Karpas-422 (cell line): Measurements from ENCODE around the gene COL15A1. TPM values are rescaled to one million over a fixed set of nuclear protein-coding genes. Genes with fewer than 3 reads are reported as not detected.

Source experiments
- DNase-seq: peaks from one replicate; pipeline ENCODE4 v3.0.0-alpha.2; 2015
- H2AFZ ChIP-seq: fragments of 200-600 bp; sonication (generic); 2 replicates; pipeline ENCODE4 v1.6.1; 2014; ENCODE audit warnings: antibody characterized with exemption, low read length, mixed read lengths
- H3K27ac ChIP-seq: fragments of 200-600 bp; sonication (generic); 2 replicates; pipeline ENCODE4 v1.5.1; 2014; ENCODE audit warnings: mild to moderate bottlenecking, low read length, moderate library complexity
- H3K27me3 ChIP-seq: fragments of 200-600 bp; sonication (generic); 2 replicates; pipeline ENCODE4 v1.6.1; 2014; ENCODE audit warnings: low read length, mixed read lengths
- H3K36me3 ChIP-seq: fragments of 200-600 bp; sonication (generic); 2 replicates; pipeline ENCODE4 v1.6.1; 2014; ENCODE audit warnings: low read length, mixed read lengths; ENCODE audit not compliant: insufficient read depth
- H3K4me1 ChIP-seq: fragments of 200-600 bp; sonication (generic); 2 replicates; pipeline ENCODE4 v1.6.1; 2014; ENCODE audit warnings: mild to moderate bottlenecking, low read length, mixed read lengths
- H3K4me2 ChIP-seq: fragments of 200-600 bp; sonication (generic); 2 replicates; pipeline ENCODE4 v1.6.1; 2014; ENCODE audit warnings: low read length, low read depth, mild to moderate bottlenecking; ENCODE audit not compliant: poor library complexity, severe bottlenecking
- H3K4me3 ChIP-seq: fragments of 200-600 bp; sonication (generic); 2 replicates; pipeline ENCODE4 v1.5.1; 2014; ENCODE audit warnings: mild to moderate bottlenecking, antibody characterized with exemption, low read length, mixed read lengths
- H3K79me2 ChIP-seq: fragments of 200-600 bp; sonication (generic); 2 replicates; pipeline ENCODE4 v1.6.1; 2014; ENCODE audit warnings: mild to moderate bottlenecking, low read length, mixed read lengths
- H3K9ac ChIP-seq: fragments of 200-600 bp; sonication (generic); 2 replicates; pipeline ENCODE4 v1.6.0; 2014; ENCODE audit warnings: low read length
- H3K9me2 ChIP-seq: fragments of 200-600 bp; sonication (generic), shearing (Covaris generic); replicated peaks from 2 replicates; pipeline ENCODE4 v1.6.0; 2014; ENCODE audit warnings: mild to moderate bottlenecking, low read length, moderate library complexity; ENCODE audit not compliant: insufficient read depth
- H3K9me3 ChIP-seq: fragments of 300-700, 200-600 bp; sonication (generic); 2 replicates; pipeline ENCODE4 v1.6.1; 2014; ENCODE audit warnings: low read length, mixed read lengths
- H4K20me1 ChIP-seq: fragments of 200-600 bp; sonication (generic); 2 replicates; pipeline ENCODE4 v1.6.1; 2014; ENCODE audit warnings: mild to moderate bottlenecking, antibody characterized with exemption, low read length, low read depth; ENCODE audit not compliant: insufficient read depth
- total RNA-seq: library from RNA; depleted of rRNA; stranded (reverse); fragments of >200 nt; shearing (Covaris generic); gene quantifications from 2 replicates; pipeline ENCODE4 v1.2.3, GENCODE V29; 2014; ENCODE audit warnings: low replicate concordance

COL15A1 gene
- total RNA-seq, 1 experiment from 2014 or later = 0.93 TPM

DNA sequence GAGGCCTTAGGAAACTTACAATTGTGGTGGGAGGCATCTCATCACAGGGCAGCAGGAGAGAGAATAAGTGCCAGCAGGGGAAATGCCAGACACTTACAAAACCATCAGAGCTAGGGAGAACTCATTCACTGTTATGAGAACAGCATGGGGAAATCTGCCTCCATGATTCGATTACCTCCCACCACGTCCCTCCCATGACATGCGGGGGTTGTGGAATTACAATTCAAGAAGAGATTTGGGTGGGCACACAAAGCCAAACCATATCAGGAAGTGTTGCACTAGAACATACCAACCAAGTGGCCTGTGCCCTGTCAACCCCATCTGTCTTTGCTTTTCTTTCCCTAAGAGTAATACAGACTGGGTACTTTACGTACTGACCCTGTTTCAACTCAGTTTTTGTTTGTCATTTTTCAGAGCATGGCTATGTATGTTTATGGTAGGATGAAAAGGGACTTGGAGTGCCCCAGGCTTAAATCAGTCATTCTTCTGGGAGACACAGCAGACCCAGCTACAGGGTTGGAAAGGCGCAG, 102.9 kb downstream of the COL15A1 start:
- no peak overlapping the region for H3K9ac ChIP-seq
- H3K9me3 ChIP-seq = no peaks in the 10 kb centered on the region
- no peaks in the 10 kb centered on the region for H4K20me1 ChIP-seq
- no peak for DNase-seq
- H3K27me3 ChIP-seq = no peaks in the 10 kb centered on the region
- H3K4me3 ChIP-seq = no peak overlapping the region
- H3K4me2 ChIP-seq = no peak overlapping the region
- no peaks in the 10 kb centered on the region for H3K36me3 ChIP-seq
- H3K9me2 ChIP-seq = no peaks in the 10 kb centered on the region
- no peaks in the 10 kb centered on the region for H3K79me2 ChIP-seq
- no peak overlapping the region for H2AFZ ChIP-seq
- H3K4me1 ChIP-seq = peaks cover 9% of the 10 kb centered on the region
- H3K27ac ChIP-seq = no peak overlapping the region

DNA sequence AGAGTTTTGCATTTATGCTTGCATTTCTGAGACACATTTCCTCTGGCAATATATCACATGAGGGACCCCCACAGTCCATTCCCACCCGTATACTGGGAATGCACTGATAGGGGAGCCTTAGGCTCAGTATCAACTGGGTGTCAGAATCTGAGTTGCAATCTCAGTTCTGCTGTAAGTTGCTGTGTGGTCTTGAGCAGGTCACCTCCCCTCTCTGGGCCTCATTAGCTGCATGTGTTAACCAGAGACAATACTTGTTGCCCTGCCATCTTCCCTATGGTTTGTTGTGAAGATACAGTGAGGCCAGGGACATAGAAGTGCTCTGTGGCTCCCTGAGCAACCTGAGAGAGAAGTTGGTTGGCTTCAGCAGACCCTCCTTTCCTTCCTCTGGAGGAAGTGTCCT, 105.5 kb downstream of the COL15A1 start:
- no peak overlapping the region for H2AFZ ChIP-seq
- H3K4me1 ChIP-seq = peaks cover 17% of the 10 kb centered on the region
- no peaks in the 10 kb centered on the region for H3K27me3 ChIP-seq
- no peaks in the 10 kb centered on the region for H3K9me3 ChIP-seq
- H4K20me1 ChIP-seq = no peaks in the 10 kb centered on the region
- no peak overlapping the region for H3K9ac ChIP-seq
- H3K4me3 ChIP-seq = no peak overlapping the region
- no peak for DNase-seq
- no peak overlapping the region for H3K4me2 ChIP-seq
- H3K9me2 ChIP-seq = no peaks in the 10 kb centered on the region
- H3K27ac ChIP-seq = no peak overlapping the region
- no peaks in the 10 kb centered on the region for H3K36me3 ChIP-seq
- no peaks in the 10 kb centered on the region for H3K79me2 ChIP-seq

DNA sequence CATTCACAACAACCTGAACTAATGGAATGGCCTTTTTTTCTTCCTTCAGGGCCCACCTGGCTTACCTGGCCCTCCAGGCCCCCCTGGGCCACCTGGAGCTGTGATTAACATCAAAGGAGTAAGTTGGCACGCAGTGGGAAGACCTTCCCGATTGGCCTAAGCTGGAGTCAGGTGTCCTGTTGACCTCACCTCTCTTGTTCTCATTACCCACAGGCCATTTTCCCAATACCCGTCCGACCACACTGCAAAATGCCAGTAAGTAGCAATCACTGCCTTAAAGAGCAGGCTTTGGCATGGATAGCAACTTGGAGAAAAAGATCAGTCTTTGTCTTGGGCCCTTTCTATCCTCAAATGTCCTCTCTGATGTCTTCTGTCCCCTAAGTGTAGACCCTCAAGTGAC, 105.9 kb downstream of the COL15A1 start:
- Histone ChIP-seq H3K9me2 (no peaks in the 10 kb centered on the region), H3K27ac (no peak overlapping the region), H3K36me3 (no peaks in the 10 kb centered on the region), H3K4me1 (peaks cover 17% of the 10 kb centered on the region), H3K4me2 (no peak overlapping the region), H3K9me3 (no peaks in the 10 kb centered on the region), H3K4me3 (no peak overlapping the region), H4K20me1 (no peaks in the 10 kb centered on the region), H3K9ac (no peak overlapping the region), H3K27me3 (no peaks in the 10 kb centered on the region), H2AFZ (no peak overlapping the region), H3K79me2 (no peaks in the 10 kb centered on the region)
- DNase-seq = no peak

DNA sequence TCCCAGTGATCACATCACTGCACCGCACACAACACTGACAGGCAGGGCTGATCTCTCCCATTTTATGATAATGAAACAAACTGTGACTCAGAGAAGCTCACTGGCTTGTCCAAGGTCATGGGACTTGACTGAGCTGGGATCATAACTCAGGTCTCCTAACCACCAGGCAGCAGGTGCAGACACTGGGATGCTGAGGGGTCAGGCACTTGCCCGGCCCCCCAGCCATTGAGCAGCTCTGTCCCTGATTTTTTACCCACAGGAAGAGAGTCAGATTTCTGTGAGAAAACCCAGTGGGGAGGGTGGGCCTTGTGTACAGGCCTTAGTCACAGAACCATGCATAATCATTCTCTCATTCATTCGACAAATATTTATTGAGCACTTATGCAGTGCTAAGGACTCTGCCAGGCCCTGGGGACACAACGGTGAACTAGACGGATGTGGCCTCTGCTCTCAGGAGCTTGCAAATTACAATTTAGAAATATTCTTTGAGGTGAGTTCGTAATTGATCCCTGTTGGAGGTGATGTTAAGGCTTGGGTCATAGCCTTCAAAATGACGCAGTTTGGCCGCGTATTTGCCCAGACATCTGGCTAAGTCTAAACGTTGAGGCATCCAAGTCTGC, 106.7 kb downstream of the COL15A1 start:
- Histone ChIP-seq H3K4me3 (no peak overlapping the region), H4K20me1 (no peaks in the 10 kb centered on the region), H3K79me2 (no peaks in the 10 kb centered on the region), H3K9me2 (no peaks in the 10 kb centered on the region), H3K36me3 (no peaks in the 10 kb centered on the region), H3K4me2 (no peak overlapping the region), H3K27me3 (no peaks in the 10 kb centered on the region), H3K4me1 (peaks cover 18% of the 10 kb centered on the region), H3K9ac (no peak overlapping the region), H3K9me3 (no peaks in the 10 kb centered on the region), H3K27ac (no peak overlapping the region), H2AFZ (no peak overlapping the region)
- no peak for DNase-seq

DNA sequence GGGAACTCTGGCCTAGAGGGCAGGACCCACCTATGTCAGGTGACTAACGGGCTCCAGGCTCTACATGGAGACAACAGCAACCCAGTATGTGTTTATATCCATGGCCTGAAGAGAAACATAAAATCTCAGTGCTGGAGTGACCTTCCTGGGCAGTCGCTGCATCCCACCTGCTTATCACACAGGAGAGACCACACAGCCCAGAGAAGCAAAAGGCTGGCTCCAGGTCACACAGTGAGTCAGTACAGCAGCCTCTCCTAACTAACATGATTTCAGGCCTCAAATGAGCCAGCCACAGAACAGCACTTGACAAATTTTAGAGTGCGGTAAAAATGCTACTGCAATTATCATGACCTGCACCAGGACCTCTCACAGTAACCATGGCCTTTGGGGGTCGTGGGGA, 107.2 kb downstream of the COL15A1 start:
- no peaks in the 10 kb centered on the region for H4K20me1 ChIP-seq
- no peaks in the 10 kb centered on the region for H3K79me2 ChIP-seq
- H3K27me3 ChIP-seq = no peaks in the 10 kb centered on the region
- H3K4me2 ChIP-seq = no peak overlapping the region
- H3K9ac ChIP-seq = no peak overlapping the region
- no peak overlapping the region for H2AFZ ChIP-seq
- DNase-seq = no peak
- H3K4me1 ChIP-seq = peaks cover 20% of the 10 kb centered on the region
- no peaks in the 10 kb centered on the region for H3K9me3 ChIP-seq
- H3K27ac ChIP-seq = no peak overlapping the region
- H3K9me2 ChIP-seq = no peaks in the 10 kb centered on the region
- no peak overlapping the region for H3K4me3 ChIP-seq
- no peaks in the 10 kb centered on the region for H3K36me3 ChIP-seq

DNA sequence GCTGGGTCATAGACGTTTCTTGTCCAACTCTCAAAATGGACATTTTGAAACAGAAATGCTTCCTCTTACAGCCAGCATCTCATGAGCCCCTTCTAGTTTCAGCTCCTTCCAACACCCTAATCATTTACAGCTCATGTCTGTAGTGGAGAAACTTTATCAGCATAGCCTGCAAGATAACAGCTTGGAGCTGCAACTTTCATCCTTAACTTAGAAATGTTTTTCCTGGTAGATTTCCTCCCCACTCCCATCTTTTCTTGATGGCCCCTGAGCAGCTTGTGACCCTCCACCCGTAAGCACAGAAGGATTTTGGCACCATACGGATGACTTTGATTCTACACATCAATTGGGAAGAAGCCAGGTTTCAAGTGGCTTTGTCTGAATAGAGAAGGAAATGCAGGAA, 107.7 kb downstream of the COL15A1 start:
- Histone ChIP-seq H3K9ac (no peak overlapping the region), H3K36me3 (no peaks in the 10 kb centered on the region), H3K9me3 (no peaks in the 10 kb centered on the region), H3K27ac (no peak overlapping the region), H3K4me2 (no peak overlapping the region), H3K4me1 (peaks cover 20% of the 10 kb centered on the region), H3K4me3 (no peak overlapping the region), H4K20me1 (no peaks in the 10 kb centered on the region), H3K79me2 (no peaks in the 10 kb centered on the region), H2AFZ (no peak overlapping the region), H3K27me3 (no peaks in the 10 kb centered on the region), H3K9me2 (no peaks in the 10 kb centered on the region)
- DNase-seq = no peak

DNA sequence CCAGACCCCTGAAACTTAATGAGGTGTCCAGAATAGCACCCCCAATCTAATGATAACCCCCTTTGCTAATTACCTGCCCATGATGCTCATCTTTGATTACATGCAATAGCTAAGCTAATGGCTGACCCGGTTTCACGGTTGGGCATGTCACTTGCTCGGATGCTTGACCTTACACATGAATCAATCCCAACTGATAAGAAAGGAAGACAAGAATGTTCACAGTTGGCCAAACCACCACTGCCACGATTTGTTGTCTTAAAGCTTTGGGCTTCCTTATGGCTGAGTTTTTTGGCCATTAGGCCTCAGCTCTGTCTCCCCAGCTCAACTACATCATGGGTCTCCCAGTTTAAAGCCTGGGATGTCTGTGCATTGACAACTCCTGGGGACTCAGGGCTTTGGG, 108.1 kb downstream of the COL15A1 start:
- no peak for DNase-seq
- Histone ChIP-seq H4K20me1 (no peaks in the 10 kb centered on the region), H3K4me3 (no peak overlapping the region), H3K27ac (no peak overlapping the region), H3K4me1 (peaks cover 24% of the 10 kb centered on the region), H2AFZ (no peak overlapping the region), H3K4me2 (no peak overlapping the region), H3K36me3 (no peaks in the 10 kb centered on the region), H3K27me3 (no peaks in the 10 kb centered on the region), H3K9ac (no peak overlapping the region), H3K9me2 (no peaks in the 10 kb centered on the region), H3K9me3 (no peaks in the 10 kb centered on the region), H3K79me2 (no peaks in the 10 kb centered on the region)

DNA sequence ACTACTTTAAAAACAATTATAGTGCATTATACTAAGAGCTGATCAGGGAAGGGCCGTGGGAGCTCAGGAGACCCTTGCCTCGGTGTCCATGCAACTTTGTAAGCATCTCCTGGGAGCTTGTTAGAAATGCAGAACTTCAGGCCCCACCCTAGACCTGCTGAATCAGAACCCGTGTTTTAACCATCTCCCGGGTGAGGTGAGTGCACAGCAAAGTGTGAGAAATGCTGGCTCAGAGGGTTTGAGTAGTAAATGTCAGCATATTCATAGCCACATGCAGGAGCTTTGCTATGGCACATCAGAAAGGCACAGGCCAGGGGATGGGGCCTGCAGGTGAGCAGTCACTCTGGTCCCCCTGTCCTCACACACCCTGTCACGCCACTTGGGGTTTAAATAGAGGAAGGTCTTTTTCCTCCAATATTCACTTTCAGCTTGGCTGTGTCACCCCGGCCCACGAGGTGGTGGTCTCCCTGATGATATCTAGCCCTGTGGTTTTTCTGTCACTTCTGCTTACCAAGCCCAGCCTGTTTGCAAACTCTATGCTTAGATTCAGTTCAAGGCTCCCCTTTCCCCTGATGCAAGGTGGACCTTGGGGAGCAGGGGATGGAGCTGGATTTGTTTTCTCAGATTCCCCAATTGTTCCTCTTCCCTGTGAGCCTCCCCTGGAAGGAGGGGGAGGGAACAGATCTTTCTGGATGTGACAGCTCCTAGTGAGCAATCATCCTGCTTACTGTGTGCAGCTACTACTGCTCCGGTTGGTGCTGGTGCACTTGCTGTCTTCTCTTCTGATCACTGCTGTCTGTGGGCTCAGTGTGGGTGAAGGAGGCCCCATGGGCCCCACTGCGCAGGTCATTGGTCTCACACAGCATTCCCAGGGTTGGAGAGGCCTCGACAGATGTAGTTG, 109.4 kb downstream of the COL15A1 start:
- DNase-seq = no peak
- H3K79me2 ChIP-seq = no peaks in the 10 kb centered on the region
- peaks cover 36% of the 10 kb centered on the region for H3K4me1 ChIP-seq
- H3K27me3 ChIP-seq = no peaks in the 10 kb centered on the region
- H2AFZ ChIP-seq = no peak overlapping the region
- H3K4me3 ChIP-seq = no peak overlapping the region
- no peaks in the 10 kb centered on the region for H3K36me3 ChIP-seq
- no peaks in the 10 kb centered on the region for H3K9me3 ChIP-seq
- no peaks in the 10 kb centered on the region for H4K20me1 ChIP-seq
- no peak overlapping the region for H3K4me2 ChIP-seq
- H3K9ac ChIP-seq = no peak overlapping the region
- H3K9me2 ChIP-seq = no peaks in the 10 kb centered on the region
- H3K27ac ChIP-seq = no peak overlapping the region
